CD4-positive, alpha-beta T cell treated with Interleukin-17A for 1 hour (primary cell): ENCODE measurements around the gene ZNF580.

Experiments used
- DNase-seq: peaks from one replicate; pipeline ENCODE4 v3.0.0-alpha.2; 2020

Gene ZNF580

GRCh38 chr19:55666343-55667005, 25.7 kb downstream of the ZNF580 start:
- no peak for DNase-seq

DNA sequence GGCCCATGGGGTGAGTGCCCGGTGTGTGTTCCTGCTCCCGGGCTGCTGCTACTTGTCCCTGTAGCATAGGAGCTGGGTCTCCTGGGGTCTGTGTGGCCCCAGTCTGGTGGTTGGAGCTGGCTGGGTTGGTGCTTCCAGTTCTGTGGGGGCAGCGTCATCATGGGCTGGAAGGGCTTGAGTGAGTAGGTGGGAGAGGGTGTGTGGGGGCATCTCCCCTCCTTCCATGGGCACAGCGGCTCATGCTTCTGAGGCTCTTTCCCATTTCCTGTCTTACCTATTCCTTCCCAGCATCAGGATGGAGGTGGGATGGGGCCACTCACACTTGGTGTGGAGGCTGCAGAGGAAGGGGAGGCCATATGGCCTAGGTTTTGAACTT, 26.2 kb downstream of the ZNF580 start:
- DNase-seq: no peak

GRCh38 chr19:55667511-55667910, 26.7 kb downstream of the ZNF580 start:
- no peak for DNase-seq

DNA sequence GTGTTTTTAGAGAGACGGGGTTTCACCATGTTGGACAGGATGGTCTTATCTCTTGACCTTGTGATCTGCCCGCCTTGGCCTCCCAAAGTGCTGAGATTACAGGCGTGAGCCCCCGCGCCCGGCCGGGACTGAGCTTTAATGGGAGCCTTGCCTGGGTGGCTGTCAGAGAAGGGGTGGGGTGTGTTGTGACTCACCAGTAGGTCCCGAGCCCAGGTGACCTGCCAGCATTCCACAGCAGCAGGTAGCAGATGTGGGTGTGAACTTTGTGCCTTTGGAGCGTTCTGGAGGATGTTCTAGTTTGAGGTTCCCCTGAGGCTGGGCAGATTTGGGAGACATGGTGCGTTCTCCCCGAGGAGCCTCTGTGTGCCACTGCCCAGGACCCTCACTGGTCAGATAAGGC, 27.2 kb downstream of the ZNF580 start:
- DNase-seq: no peak

GRCh38 chr19:55668603-55669348, 28.0 kb downstream of the ZNF580 start:
- DNase-seq: no peak

DNA sequence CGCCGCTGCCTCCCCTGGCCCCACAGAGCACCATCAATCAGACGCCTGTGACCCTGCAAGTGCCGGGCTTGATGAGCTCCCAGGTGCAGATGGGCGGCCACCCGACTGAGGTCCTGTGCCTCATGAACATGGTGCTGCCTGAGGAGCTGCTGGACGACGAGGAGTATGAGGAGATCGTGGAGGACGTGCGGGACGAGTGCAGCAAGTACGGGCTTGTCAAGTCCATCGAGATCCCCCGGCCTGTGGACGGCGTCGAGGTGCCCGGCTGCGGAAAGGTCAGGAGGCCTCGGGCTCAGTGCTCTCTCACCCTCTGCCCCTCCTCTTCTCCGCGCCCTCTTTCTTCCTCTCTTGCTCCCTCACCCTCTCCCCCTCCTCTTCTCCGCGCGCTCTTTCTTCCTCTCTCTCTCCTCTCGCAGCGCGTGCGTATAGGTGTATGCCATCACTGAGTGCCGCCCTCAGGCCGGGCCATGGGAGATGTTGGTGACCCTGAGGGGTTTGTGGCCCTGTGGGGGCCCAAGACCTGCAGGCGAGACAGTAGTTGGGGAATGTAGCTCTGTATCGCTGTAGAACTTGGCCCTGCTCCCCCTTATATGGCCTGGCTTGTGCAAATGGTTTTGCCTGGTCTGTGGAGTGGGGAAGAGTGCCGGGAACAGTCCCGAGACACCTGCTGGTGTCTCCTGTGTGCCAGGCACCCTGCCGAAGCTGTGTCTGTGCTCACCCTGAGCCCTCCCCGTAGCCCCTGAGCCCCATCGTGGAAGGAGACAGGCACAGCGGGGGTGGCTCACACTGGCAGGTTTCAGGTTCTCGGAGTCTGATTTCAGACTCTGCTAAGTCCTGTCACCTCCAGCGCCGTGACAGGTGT, 28.8 kb downstream of the ZNF580 start:
- no peak for DNase-seq

DNA sequence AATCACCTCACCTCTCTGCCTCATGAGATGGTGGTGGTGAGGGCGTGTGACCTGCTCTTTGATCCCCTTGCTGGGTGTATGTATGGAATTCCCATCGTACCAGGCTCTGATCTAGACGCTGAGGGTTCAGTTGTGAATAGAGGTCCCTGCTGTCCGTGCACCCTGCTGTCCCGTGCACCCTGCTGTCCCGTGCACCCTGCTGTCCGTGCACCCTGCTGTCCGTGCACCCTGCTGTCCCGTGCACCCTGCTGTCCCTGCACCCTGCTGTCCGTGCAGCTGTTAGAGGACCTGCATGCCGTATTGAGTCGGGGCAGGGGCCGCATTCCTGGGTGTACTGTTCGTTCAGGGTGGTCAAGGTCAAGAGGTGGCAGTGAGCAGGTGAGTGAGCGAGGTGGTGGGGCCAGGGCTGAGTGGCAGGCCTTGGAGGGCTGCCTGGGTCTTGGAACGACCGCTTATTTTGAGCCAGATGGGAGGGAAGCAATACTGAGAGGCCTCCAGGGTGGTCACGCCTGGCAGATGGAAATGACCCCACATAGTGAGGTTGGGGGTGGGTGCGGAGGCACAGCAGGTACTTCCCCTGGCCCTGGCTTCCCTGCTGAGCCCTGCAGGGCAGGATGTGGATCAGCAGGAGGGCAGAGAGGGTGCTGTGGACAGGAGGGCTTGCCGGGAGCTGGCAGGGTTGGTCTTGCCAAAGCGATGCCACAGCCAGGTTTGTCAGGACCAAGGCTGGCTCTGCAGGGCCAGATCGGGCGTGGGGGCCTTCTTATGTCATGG, 29.7 kb downstream of the ZNF580 start:
- DNase-seq: no peak

GRCh38 chr19:55671054-55671378, 30.2 kb downstream of the ZNF580 start:
- no peak for DNase-seq

GRCh38 chr19:55672418-55672817, 31.6 kb downstream of the ZNF580 start:
- DNase-seq: no peak

DNA sequence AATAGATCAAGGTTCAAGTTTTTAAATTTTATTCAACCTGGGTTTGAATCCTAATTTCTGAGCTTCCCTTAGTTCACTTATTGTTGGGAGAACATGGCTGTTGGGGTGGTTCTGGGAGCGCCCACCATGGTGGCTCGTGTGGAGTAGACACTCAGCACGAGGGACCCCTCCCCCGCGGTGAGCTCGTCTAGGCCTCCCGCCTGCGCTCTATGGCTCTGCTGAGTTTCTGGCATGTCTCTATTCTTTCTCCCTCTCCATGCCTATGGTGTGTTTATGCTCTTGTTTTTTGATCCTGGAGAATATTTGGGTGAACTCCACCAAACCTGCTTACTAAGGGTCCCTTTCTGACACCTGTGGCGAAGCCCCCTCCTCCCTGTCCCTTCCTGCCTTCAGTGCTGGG, 32.7 kb downstream of the ZNF580 start:
- DNase-seq: no peak

DNA sequence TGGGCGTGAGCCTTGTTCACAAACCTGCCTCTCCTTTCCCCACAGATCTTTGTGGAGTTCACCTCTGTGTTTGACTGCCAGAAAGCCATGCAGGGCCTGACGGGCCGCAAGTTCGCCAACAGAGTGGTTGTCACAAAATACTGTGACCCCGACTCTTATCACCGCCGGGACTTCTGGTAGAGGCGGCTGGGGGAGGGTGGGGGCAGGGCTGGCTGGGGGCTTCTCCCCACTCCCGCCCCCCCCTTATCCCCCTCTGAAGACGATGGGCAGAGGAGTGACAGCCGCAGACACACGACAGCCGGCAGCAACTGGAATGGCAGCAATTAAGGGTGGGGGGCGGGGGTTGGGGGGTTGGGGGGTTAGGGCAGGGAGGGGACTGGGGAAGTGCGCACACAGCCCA, 33.1 kb downstream of the ZNF580 start:
- DNase-seq: no peak

DNA sequence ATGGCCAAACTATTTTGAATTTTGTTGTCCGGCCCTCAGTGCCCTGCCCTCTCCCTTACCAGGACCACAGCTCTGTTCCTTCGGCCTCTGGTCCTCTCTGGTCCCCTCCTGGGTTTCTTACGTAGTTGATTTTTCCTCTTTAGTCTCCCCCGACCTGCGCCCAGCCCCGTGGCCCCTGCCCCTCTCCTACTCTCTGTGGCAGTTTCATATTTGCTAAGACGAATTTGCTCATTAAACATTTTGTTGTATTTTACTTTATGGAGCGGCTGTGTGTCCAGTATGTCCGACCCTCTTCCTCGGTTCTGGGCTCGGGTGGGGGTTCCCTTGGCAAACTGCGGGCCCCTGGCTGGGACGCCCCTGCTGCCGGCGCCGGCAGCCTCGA, 33.6 kb downstream of the ZNF580 start:
- DNase-seq: no peak

- peak; percentile 97 for DNase-seq
Measured at GRCh38 chr19:55674841-55675660, 34.2 kb downstream of the ZNF580 start, which contains the start of gene EPN1. Gene EPN1 (plus strand): TSS chr19:55675226. CDS start chr19:55678628, 3,402 bp downstream.

DNA sequence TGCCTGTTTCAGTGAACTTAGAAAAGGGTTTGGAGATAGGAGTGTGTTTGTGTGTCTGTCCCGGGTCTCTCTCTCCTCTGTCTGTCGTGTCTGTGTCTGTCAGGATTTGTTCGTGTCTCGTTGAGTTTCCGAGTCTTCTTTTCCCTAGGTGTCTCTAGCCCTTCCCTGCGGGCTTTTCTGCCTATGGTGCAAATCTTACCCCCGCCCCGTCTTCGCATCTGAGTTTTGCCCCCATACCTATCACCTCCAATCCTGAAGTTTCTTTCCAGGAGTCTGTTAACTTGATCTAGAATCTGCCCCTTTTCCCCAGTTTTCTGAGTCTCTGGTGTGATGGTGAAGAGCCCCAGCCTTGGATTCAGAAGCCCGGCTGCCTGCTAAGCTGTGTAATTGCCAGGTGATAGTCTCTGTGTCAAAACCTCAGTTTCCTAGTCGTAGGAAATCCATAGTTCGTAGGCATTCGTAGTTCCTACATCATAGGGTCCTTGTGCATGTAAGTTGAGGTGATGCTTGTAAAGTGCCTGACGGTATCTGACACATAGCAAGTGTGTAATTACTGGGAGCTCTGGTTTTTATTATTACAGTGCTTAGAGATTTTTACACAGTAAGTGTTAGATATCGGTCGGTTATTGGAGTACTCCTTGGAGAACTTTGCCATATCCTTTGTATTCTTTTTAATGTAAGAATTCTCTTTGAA, 35.0 kb downstream of the ZNF580 start:
- no peak for DNase-seq

- no peak for DNase-seq
Measured at GRCh38 chr19:55676383-55676782, 35.6 kb downstream of the ZNF580 start.

GRCh38 chr19:55676889-55677505, 36.2 kb downstream of the ZNF580 start:
- no peak for DNase-seq

DNA sequence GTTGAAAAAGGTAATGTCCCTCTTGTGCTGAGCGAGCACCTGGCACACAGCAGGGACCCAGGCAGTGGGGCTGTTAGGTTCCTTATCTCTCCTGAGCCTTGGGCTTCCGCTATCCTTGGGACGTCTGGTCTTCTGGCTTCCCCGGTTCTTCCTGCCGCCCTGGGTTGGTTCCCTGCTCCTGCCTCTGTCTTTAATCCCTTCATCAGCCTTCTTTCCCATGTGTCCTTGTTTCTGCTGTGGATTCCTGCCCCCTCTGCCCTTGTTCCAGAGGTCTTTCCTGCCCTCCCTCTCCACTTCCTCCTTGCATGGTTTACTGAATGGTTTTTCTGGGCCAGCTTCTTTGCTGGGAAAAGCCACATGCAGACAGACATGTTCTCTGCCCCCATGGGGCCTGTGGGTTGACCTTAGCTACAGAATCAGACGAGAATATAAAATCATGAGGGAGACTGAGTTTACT, 36.8 kb downstream of the ZNF580 start:
- no peak for DNase-seq

- DNase-seq: peak; percentile 32
Measured at GRCh38 chr19:55678121-55678671, 37.4 kb downstream of the ZNF580 start.

GRCh38 chr19:55679343-55680257, 38.8 kb downstream of the ZNF580 start:
- DNase-seq: no peak
